ENCODE results near the gene WDR11. TPM values are rescaled to one million over a fixed set of nuclear protein-coding genes. Genes with fewer than 3 reads are reported as not detected.

The WDR11 gene
- total RNA-seq, 1 donor from 2014 or later, result 70.9 TPM

DNA sequence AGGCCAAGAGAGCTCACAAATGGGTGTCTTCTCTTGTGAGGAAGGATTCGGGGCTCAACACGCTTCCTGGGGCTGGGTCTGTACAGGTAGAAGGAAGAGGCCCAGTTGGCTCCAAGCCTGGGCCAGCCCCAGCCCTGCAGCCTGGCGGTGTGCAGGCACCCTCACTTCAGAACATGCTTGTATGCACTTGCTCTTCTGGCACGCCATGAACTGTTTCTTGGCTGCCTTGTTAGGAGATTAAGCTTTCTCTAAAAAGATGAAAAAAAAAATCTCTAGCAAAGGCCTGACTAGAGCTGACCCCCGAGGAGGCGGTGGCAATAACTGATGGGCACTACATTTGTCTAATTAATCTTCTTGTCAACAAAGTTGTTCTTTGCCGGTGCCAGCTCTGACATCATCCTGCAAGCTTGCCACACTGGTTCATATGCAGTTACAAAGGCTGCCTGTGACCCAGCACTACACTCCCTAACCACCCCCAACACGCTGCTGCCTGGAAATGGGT, 94.7 kb downstream of the WDR11 start:
- Histone ChIP-seq H4K20me1 (ENCODE audit: low read depth) (peaks cover 6% of the 10 kb centered on the region), H3K27me3 (peaks cover 19% of the 10 kb centered on the region), H3K9ac (no peak overlapping the region), H3K27ac (no peak overlapping the region), H3K9me3 (ENCODE audit: low read depth) (no peaks in the 10 kb centered on the region), H3K79me2 (ENCODE audit: low read depth) (no peaks in the 10 kb centered on the region), H3K4me3 (no peak overlapping the region), H3K36me3 (no peaks in the 10 kb centered on the region), H3F3A (ENCODE audit: low read depth) (peaks cover 19% of the 10 kb centered on the region), H3K4me1 (peaks cover 12% of the 10 kb centered on the region), H3K4me2 (no peak overlapping the region), H2AFZ (replicated peaks) (no peak overlapping the region)
- Mint-ChIP-seq H3K27ac (no peak overlapping the region), H3K36me3 (no peaks in the 10 kb centered on the region), H3K9me3 (peaks cover 4% of the 10 kb centered on the region), H3K27me3 (ENCODE audit: insufficient read depth, low read depth) (peaks cover 24% of the 10 kb centered on the region), H3K4me3 (no peak overlapping the region), H3K4me1 (peaks cover 15% of the 10 kb centered on the region)
- TF ChIP-seq, protein P1, sequence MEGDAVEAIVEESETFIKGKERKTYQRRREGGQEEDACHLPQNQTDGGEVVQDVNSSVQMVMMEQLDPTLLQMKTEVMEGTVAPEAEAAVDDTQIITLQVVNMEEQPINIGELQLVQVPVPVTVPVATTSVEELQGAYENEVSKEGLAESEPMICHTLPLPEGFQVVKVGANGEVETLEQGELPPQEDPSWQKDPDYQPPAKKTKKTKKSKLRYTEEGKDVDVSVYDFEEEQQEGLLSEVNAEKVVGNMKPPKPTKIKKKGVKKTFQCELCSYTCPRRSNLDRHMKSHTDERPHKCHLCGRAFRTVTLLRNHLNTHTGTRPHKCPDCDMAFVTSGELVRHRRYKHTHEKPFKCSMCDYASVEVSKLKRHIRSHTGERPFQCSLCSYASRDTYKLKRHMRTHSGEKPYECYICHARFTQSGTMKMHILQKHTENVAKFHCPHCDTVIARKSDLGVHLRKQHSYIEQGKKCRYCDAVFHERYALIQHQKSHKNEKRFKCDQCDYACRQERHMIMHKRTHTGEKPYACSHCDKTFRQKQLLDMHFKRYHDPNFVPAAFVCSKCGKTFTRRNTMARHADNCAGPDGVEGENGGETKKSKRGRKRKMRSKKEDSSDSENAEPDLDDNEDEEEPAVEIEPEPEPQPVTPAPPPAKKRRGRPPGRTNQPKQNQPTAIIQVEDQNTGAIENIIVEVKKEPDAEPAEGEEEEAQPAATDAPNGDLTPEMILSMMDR (IDR thresholded peaks at IDR 0.05), result no peak
- TF ChIP-seq EZH2phosphoT487 (IDR thresholded peaks at IDR 0.05) (no peak), EZH2 (IDR thresholded peaks at IDR 0.05) (no peak)
- DNase-seq (ENCODE audit: low spot score), result no peak

DNA sequence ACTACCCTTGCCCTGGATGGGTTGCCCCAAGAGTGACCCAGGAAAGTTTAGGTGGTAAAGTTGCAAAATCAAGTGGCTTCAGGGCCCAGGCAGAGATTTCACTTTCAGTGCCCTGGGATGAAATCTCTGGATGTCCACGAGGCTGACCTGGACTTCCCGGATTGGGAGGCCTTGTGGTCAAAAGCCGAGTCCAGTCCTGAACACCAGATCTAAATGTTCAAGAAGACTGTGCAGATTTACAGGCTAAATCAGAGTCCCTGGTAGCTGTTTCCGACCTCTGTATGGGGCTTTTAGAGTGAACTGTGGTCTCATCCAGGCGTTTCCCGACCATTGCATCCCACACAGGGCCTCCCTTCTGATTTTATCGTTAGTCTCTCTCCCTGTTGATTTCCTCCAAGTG, 95.3 kb downstream of the WDR11 start:
- Histone ChIP-seq H3K4me3 (no peak overlapping the region), H3K27me3 (peaks cover 25% of the 10 kb centered on the region), H3F3A (ENCODE audit: low read depth) (peaks cover 23% of the 10 kb centered on the region), H3K36me3 (no peaks in the 10 kb centered on the region), H3K79me2 (ENCODE audit: low read depth) (no peaks in the 10 kb centered on the region), H3K27ac (no peak overlapping the region), H3K4me1 (peaks cover 18% of the 10 kb centered on the region), H2AFZ (replicated peaks) (no peak overlapping the region), H4K20me1 (ENCODE audit: low read depth) (peaks cover 6% of the 10 kb centered on the region), H3K4me2 (no peak overlapping the region), H3K9ac (no peak overlapping the region), H3K9me3 (ENCODE audit: low read depth) (no peaks in the 10 kb centered on the region)
- peaks cover 4% of the 10 kb centered on the region for H3K9me3 Mint-ChIP-seq
- TF ChIP-seq, protein P1 (IDR thresholded peaks at IDR 0.05), result no peak
- TF ChIP-seq EZH2phosphoT487 (IDR thresholded peaks at IDR 0.05) (no peak), EZH2 (IDR thresholded peaks at IDR 0.05) (no peak)
- H3K36me3 Mint-ChIP-seq, result no peaks in the 10 kb centered on the region
- peaks cover 28% of the 10 kb centered on the region for H3K27me3 Mint-ChIP-seq (ENCODE audit: insufficient read depth, low read depth)
- DNase-seq (ENCODE audit: low spot score), result no peak
- H3K27ac Mint-ChIP-seq, result peak overlapping the region; percentile 72
- H3K4me1 Mint-ChIP-seq, result peaks cover 20% of the 10 kb centered on the region
- no peak overlapping the region for H3K4me3 Mint-ChIP-seq

DNA sequence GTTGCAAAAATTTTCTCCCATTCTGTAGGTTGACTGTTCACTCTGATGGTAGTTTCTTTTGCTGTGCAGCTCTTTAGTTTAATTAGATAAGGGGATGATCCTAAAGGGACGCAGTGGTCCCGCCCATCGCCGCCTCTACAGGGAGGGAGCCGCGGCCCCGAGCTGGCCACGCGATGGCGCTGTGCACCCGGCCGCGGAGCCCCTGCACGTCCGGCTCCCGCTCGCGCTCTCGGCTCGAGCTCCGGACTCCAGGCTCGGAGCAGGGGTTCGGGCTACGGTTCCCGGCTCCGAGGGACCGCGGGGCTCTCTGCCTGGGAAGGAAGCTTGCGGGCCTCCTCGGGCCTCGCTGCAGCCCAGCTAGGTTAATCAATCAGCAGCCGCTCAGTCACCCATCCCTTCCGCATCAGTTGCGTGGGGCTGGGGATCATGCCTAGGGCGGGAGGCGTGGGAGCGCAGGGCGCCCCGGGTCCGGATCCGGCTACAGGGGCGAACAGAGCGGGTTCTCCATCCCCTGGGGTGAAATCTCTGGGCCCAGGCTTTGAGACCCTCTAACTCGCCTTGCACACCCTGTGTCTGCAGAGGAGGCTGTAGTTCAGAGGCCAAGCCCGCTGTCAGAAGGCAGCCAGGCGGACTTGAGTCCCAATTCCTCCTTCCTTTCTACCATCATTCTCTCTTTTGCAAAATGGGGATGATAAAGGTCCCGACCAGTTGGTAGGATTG, 97.9 kb downstream of the WDR11 start:
- Mint-ChIP-seq H3K27ac (no peak overlapping the region), H3K27me3 (ENCODE audit: insufficient read depth, low read depth) (peaks cover 26% of the 10 kb centered on the region)
- peak; percentile 30 for TF ChIP-seq EZH2 (IDR thresholded peaks at IDR 0.05)
- TF ChIP-seq, protein P1 (IDR thresholded peaks at IDR 0.05), result peak; percentile 95
- no peak for TF ChIP-seq EZH2phosphoT487 (IDR thresholded peaks at IDR 0.05)

More for the DNA sequence above, 97.9 kb downstream of the WDR11 start:
- Histone ChIP-seq H3K27ac (no peak overlapping the region), H3K79me2 (ENCODE audit: low read depth) (no peaks in the 10 kb centered on the region), H3F3A (ENCODE audit: low read depth) (peaks cover 23% of the 10 kb centered on the region), H3K27me3 (peaks cover 27% of the 10 kb centered on the region), H3K4me3 (peak overlapping the region; percentile 57), H3K36me3 (no peaks in the 10 kb centered on the region), H3K9ac (no peak overlapping the region), H4K20me1 (ENCODE audit: low read depth) (peaks cover 6% of the 10 kb centered on the region), H2AFZ (replicated peaks) (peak overlapping the region; percentile 96), H3K9me3 (ENCODE audit: low read depth) (no peaks in the 10 kb centered on the region), H3K4me2 (peak overlapping the region; percentile 97), H3K4me1 (peaks cover 23% of the 10 kb centered on the region)
- peak; percentile 92 for DNase-seq (ENCODE audit: low spot score)
- Mint-ChIP-seq H3K36me3 (no peaks in the 10 kb centered on the region), H3K4me3 (peak overlapping the region; percentile 75), H3K9me3 (peaks cover 12% of the 10 kb centered on the region), H3K4me1 (peaks cover 20% of the 10 kb centered on the region)
